NK-92 (cell line): ENCODE results near the gene LMX1A.

Experiments used
- DNase-seq: peaks from one replicate; lab custom pipeline; 2025; ENCODE audit not compliant: unreplicated experiment; lab: John Stamatoyannopoulos, UW

LMX1A gene

GRCh38 chr1:165224504-165224903, 132.0 kb downstream of the LMX1A start:
- no peak for DNase-seq

- DNase-seq: no peak
Measured at GRCh38 chr1:165222580-165222979, 133.9 kb downstream of the LMX1A start.

- DNase-seq: no peak
Measured at GRCh38 chr1:165218731-165219130, 137.8 kb downstream of the LMX1A start.

GRCh38 chr1:165217958-165218357, 138.6 kb downstream of the LMX1A start:
- no peak for DNase-seq

- no peak for DNase-seq
Measured at GRCh38 chr1:165216254-165216653, 140.3 kb downstream of the LMX1A start.

- no peak for DNase-seq
Measured at GRCh38 chr1:165215676-165216075, 140.8 kb downstream of the LMX1A start.

GRCh38 chr1:165212229-165212628, 144.3 kb downstream of the LMX1A start:
- no peak for DNase-seq

GRCh38 chr1:165207853-165208515, 148.5 kb downstream of the LMX1A start:
- DNase-seq: no peak

- no peak for DNase-seq
Measured at GRCh38 chr1:165205145-165205544, 151.4 kb downstream of the LMX1A start.

- DNase-seq: no peak
Measured at GRCh38 chr1:165204548-165204947, 152.0 kb downstream of the LMX1A start.

GRCh38 chr1:165191087-165191486, 165.4 kb downstream of the LMX1A start:
- DNase-seq: no peak

GRCh38 chr1:165189913-165190312, 166.6 kb downstream of the LMX1A start:
- no peak for DNase-seq

GRCh38 chr1:165189011-165189410, 167.5 kb downstream of the LMX1A start:
- no peak for DNase-seq

GRCh38 chr1:165187031-165188009, 169.2 kb downstream of the LMX1A start:
- DNase-seq: no peak

- no peak for DNase-seq
Measured at GRCh38 chr1:165185161-165185889, 171.2 kb downstream of the LMX1A start.

GRCh38 chr1:165182975-165183374, 173.5 kb downstream of the LMX1A start:
- DNase-seq: no peak

- no peak for DNase-seq
Measured at GRCh38 chr1:165179306-165179705, 177.2 kb downstream of the LMX1A start.

- DNase-seq: no peak
Measured at GRCh38 chr1:165174491-165174890, 182.0 kb downstream of the LMX1A start.

GRCh38 chr1:165173818-165174217, 182.7 kb downstream of the LMX1A start:
- DNase-seq: no peak

- DNase-seq: no peak
Measured at GRCh38 chr1:165173409-165173808, 183.1 kb downstream of the LMX1A start.

GRCh38 chr1:165172666-165173065, 183.8 kb downstream of the LMX1A start:
- no peak for DNase-seq
